HG02840 (cell line): ENCODE results near the gene IL26.

Experiments used
- ATAC-seq: cut with Tn5 transposase; IDR thresholded peaks from one replicate; pipeline ENCODE4 v1.9.1; 2021; ENCODE audit warnings: mild to moderate bottlenecking, moderate library complexity, moderate number of reproducible peaks; ENCODE audit not compliant: unreplicated experiment, low FRiP score

IL26 gene

GRCh38 chr12:68225576-68226476 lies at the start of gene IL26:
IL26 (minus strand) TSS chr12:68225810; CDS start chr12:68225756, 54 bp downstream.
- ATAC-seq, result no peak

- no peak for ATAC-seq
These were observed 47.1 kb upstream of the IL26 start for GRCh38 chr12:68272732-68273131.

GRCh38 chr12:68271346-68271745 lies 45.7 kb upstream of the IL26 start:
- ATAC-seq, result no peak

GRCh38 chr12:68270358-68270757 lies 44.7 kb upstream of the IL26 start:
- ATAC-seq, result no peak

- ATAC-seq, result no peak
These were observed 44.2 kb upstream of the IL26 start for GRCh38 chr12:68269779-68270178.

- ATAC-seq, result no peak
These were observed 43.4 kb upstream of the IL26 start for GRCh38 chr12:68268967-68269366.

GRCh38 chr12:68267892-68268396 lies 42.3 kb upstream of the IL26 start:
- no peak for ATAC-seq

GRCh38 chr12:68264857-68265256 lies 39.2 kb upstream of the IL26 start:
- no peak for ATAC-seq

GRCh38 chr12:68264158-68264855 lies 38.7 kb upstream of the IL26 start:
- no peak for ATAC-seq

GRCh38 chr12:68263366-68263765 lies 37.8 kb upstream of the IL26 start:
- ATAC-seq, result no peak

- ATAC-seq, result no peak
These were observed 36.3 kb upstream of the IL26 start for GRCh38 chr12:68261896-68262295.

- ATAC-seq, result no peak
These were observed 34.5 kb upstream of the IL26 start for GRCh38 chr12:68260153-68260552.

GRCh38 chr12:68259318-68259940 lies 33.8 kb upstream of the IL26 start:
- no peak for ATAC-seq

GRCh38 chr12:68253504-68253903 lies 27.9 kb upstream of the IL26 start, which contains the start of gene IL22:
IL22 (minus strand) TSS chr12:68253604; CDS start chr12:68253448, 156 bp downstream.
- no peak for ATAC-seq

- no peak for ATAC-seq
These were observed 26.5 kb upstream of the IL26 start for GRCh38 chr12:68252077-68252476.

- no peak for ATAC-seq
These were observed 24.8 kb upstream of the IL26 start for GRCh38 chr12:68250454-68250853.

- ATAC-seq, result no peak
These were observed 22.2 kb upstream of the IL26 start for GRCh38 chr12:68247785-68248184.

- no peak for ATAC-seq
These were observed 20.7 kb upstream of the IL26 start for GRCh38 chr12:68246350-68246749.

- ATAC-seq, result no peak
These were observed 19.8 kb upstream of the IL26 start for GRCh38 chr12:68245180-68246021.

GRCh38 chr12:68242777-68243176 lies 17.2 kb upstream of the IL26 start:
- no peak for ATAC-seq
